ENCODE data around the gene TRIM9.

The TRIM9 gene

DNA sequence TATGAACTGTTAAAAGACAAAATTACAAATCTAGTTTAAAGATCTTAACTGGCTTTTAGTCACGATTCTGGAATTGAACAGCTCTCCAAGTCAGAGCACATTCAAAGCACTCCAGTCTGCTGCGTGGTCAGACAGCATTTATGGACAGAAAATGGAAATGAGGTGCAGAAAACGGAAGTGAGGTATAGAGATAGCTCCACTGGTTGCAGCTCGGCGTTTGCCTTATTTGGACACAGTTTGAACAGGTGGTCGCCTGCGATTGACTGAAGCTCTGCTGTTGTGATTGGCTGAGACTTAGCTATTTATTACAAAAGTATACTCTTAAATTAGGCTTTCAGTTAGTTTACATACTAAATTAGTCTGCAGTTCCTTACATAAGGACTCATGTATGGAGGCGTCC, 28.3 kb downstream of the TRIM9 start:
- ChIA-PET CTCF (no interaction called here), POLR2A (interaction anchor here (0.6 to 1.3 kb wide), 2 partner anchors 28 to 122 kb away, joined by 3 read pairs; partner anchors contain the start of genes PYGL and TRIM9)
- DNase-seq (ENCODE audit: extremely low spot score), result no peak
- TF ChIP-seq ELF4 (IDR thresholded peaks at IDR 0.05) (no peak), FOXK2 (IDR thresholded peaks at IDR 0.05) (no peak), SP1 (IDR thresholded peaks at IDR 0.05) (no peak), FOXM1 (IDR thresholded peaks at IDR 0.05; ENCODE audit: borderline replicate concordance) (no peak), BHLHE40 (IDR thresholded peaks at IDR 0.05; ENCODE audit: borderline replicate concordance) (no peak), CTBP1 (IDR thresholded peaks at IDR 0.05; ENCODE audit: borderline replicate concordance) (no peak), FOXA1 (IDR thresholded peaks at IDR 0.05) (no peak), TARDBP (IDR thresholded peaks at IDR 0.05) (no peak), SUZ12 (IDR thresholded peaks at IDR 0.05) (no peak), NFRKB (IDR thresholded peaks at IDR 0.05) (no peak)

DNA sequence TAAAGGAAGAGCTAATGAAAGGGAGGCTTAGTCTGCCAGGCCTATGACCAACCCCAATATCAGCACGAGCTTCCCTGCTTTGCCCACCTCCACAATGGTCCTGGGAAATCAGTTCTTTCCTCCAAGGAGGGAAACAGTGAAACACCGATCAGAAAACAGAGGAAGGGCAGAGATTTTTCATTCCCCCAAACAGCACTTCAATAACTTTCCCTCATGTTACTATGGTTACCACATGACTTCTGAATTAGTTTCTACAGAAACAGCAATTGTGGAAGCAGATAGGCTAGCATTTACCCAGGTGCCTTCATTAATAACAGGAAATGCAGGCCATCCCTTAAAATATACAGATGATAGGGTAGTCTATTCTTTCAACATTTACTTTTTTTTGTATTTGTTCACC, 35.9 kb downstream of the TRIM9 start:
- ChIA-PET POLR2A (interaction anchor here (0.7 kb wide), 1 partner anchor 34 kb away, joined by 3 read pairs; no protein-coding TSS in a partner anchor), CTCF (no interaction called here)
- DNase-seq (ENCODE audit: extremely low spot score), result no peak
- TF ChIP-seq SUZ12 (IDR thresholded peaks at IDR 0.05) (no peak), FOXM1 (IDR thresholded peaks at IDR 0.05; ENCODE audit: borderline replicate concordance) (no peak), FOXA1 (IDR thresholded peaks at IDR 0.05) (no peak), HDGF (IDR thresholded peaks at IDR 0.05; ENCODE audit: borderline replicate concordance) (no peak), ELF4 (IDR thresholded peaks at IDR 0.05) (no peak)

DNA sequence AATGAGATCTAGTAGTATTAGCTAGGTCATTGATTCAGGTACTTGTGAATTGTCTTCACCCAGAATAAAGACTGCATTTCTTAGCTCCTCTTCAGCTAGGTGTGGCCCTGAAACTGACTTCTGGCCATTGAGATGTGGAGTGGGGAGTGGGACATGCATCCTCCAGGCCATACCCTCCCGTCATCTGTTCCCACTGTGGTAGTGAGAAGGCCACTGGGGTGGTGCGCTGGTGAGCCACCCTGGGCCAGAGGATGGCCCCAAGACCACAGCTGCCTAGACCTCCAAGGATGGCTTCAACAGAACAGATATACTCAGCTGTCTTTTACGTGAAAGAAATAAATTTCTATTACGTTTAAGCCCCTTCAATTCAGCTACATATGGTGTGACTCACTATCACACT, 36.5 kb downstream of the TRIM9 start:
- POLR2A ChIA-PET, result interaction anchor here (0.7 kb wide), 1 partner anchor 35 kb away, joined by 3 read pairs; no protein-coding TSS in a partner anchor
- CTCF ChIA-PET, result no interaction called here
- TF ChIP-seq SUZ12 (IDR thresholded peaks at IDR 0.05) (no peak), FOXK2 (IDR thresholded peaks at IDR 0.05) (no peak), CTBP1 (IDR thresholded peaks at IDR 0.05; ENCODE audit: borderline replicate concordance) (no peak), FOXM1 (IDR thresholded peaks at IDR 0.05; ENCODE audit: borderline replicate concordance) (no peak), LEF1 (IDR thresholded peaks at IDR 0.05; ENCODE audit: borderline replicate concordance) (no peak), FOXA1 (IDR thresholded peaks at IDR 0.05) (no peak), L3MBTL2 (conservative IDR thresholded peaks at IDR 0.05) (no peak), ELF4 (IDR thresholded peaks at IDR 0.05) (no peak), TARDBP (IDR thresholded peaks at IDR 0.05) (no peak), BHLHE40 (IDR thresholded peaks at IDR 0.05; ENCODE audit: borderline replicate concordance) (no peak), ARNT (IDR thresholded peaks at IDR 0.05) (no peak), ZNF384 (IDR thresholded peaks at IDR 0.05) (no peak), HDGF (IDR thresholded peaks at IDR 0.05; ENCODE audit: borderline replicate concordance) (no peak), SP1 (IDR thresholded peaks at IDR 0.05) (no peak), NFRKB (IDR thresholded peaks at IDR 0.05) (no peak)
- TF ChIP-seq, protein P1, sequence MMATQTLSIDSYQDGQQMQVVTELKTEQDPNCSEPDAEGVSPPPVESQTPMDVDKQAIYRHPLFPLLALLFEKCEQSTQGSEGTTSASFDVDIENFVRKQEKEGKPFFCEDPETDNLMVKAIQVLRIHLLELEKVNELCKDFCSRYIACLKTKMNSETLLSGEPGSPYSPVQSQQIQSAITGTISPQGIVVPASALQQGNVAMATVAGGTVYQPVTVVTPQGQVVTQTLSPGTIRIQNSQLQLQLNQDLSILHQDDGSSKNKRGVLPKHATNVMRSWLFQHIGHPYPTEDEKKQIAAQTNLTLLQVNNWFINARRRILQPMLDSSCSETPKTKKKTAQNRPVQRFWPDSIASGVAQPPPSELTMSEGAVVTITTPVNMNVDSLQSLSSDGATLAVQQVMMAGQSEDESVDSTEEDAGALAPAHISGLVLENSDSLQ (IDR thresholded peaks at IDR 0.05), result no peak
- DNase-seq (ENCODE audit: extremely low spot score), result no peak

DNA sequence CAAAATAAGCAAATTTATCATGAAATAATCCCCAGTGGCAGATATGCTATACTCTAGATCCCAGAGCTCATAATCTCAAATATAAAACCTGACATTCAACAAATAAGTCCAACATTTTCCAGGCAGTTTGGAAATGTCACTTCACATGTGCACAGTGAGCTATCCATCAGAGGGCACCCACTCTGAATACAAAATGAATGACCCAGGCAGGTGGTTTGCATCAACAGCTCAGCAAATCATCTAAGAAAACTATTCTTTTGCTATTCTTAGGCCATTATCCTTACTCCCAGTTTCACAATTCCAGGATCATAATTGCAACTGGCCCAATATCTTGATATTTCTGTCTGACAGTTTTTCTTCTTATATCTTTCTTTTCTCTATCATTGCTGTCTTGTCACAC, 38.5 kb downstream of the TRIM9 start:
- TF ChIP-seq LEF1 (IDR thresholded peaks at IDR 0.05; ENCODE audit: borderline replicate concordance) (no peak), NFRKB (IDR thresholded peaks at IDR 0.05) (no peak), TARDBP (IDR thresholded peaks at IDR 0.05) (no peak), FOXK2 (IDR thresholded peaks at IDR 0.05) (no peak), SUZ12 (IDR thresholded peaks at IDR 0.05) (no peak), ARNT (IDR thresholded peaks at IDR 0.05) (no peak), ELF4 (IDR thresholded peaks at IDR 0.05) (no peak)
- TF ChIP-seq, protein P1 (IDR thresholded peaks at IDR 0.05), result no peak
- ChIA-PET CTCF (no interaction called here), POLR2A (interaction anchor here (1.3 kb wide), 1 partner anchor 39 kb away, joined by 5 read pairs; the partner anchor contains the start of gene TRIM9)
- DNase-seq (ENCODE audit: extremely low spot score), result no peak

DNA sequence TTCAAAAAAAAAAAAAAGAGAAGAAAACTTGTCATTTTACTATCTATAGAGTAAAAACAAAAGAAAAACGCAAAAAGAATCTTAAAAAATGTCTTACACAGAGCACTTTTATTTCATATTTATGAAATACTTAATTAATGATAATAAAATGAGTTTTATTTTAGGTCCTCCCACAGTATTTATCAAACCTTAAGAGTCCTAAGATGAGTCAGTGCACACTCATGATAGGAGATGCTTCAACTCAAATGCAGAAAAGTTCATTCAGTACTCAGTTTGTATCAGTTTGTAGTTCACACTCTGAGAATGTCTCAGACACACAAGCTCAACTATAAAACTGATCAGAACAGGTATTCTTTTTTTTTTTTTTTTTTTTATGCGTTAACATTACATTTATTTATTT, 41.7 kb downstream of the TRIM9 start:
- ChIA-PET POLR2A (interaction anchor here (0.6 kb wide), 1 partner anchor 12 kb away, joined by 4 read pairs; no protein-coding TSS in a partner anchor), CTCF (no interaction called here)
- TF ChIP-seq ELF4 (IDR thresholded peaks at IDR 0.05) (no peak), NFRKB (IDR thresholded peaks at IDR 0.05) (no peak), LEF1 (IDR thresholded peaks at IDR 0.05; ENCODE audit: borderline replicate concordance) (no peak), L3MBTL2 (conservative IDR thresholded peaks at IDR 0.05) (no peak), SP1 (IDR thresholded peaks at IDR 0.05) (no peak), FOXA1 (IDR thresholded peaks at IDR 0.05) (no peak), SUZ12 (IDR thresholded peaks at IDR 0.05) (no peak), ARNT (IDR thresholded peaks at IDR 0.05) (no peak), TARDBP (IDR thresholded peaks at IDR 0.05) (no peak), ZNF384 (IDR thresholded peaks at IDR 0.05) (no peak), FOXK2 (IDR thresholded peaks at IDR 0.05) (no peak), HDGF (IDR thresholded peaks at IDR 0.05; ENCODE audit: borderline replicate concordance) (no peak), BHLHE40 (IDR thresholded peaks at IDR 0.05; ENCODE audit: borderline replicate concordance) (no peak), CTBP1 (IDR thresholded peaks at IDR 0.05; ENCODE audit: borderline replicate concordance) (no peak), FOXM1 (IDR thresholded peaks at IDR 0.05; ENCODE audit: borderline replicate concordance) (no peak)
- TF ChIP-seq, protein P1 (IDR thresholded peaks at IDR 0.05), result no peak
- DNase-seq (ENCODE audit: extremely low spot score), result no peak

DNA sequence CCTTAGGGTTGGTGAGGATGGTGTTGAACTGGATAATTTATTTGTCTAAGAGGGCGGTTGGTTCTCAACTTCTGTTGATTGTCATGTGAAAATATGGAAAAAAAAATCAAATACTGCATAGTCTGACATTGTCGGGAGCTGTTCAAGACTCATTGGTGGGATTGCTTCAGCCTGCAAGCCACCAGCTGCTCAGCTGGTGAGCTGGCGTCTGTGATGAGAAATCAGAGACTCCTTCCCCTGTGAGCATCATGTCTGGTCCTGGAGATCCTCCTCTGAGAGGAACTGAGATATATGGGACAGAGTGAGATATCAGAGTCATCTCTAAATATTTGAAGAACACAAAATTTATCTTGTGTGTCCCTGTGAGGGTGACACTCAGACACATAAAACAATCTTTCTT, 49.9 kb downstream of the TRIM9 start:
- ChIA-PET CTCF (no interaction called here), POLR2A (no interaction called here)
- DNase-seq (ENCODE audit: extremely low spot score), result no peak
- TF ChIP-seq SUZ12 (IDR thresholded peaks at IDR 0.05), result no peak
- no peak for TF ChIP-seq ARNT (IDR thresholded peaks at IDR 0.05)
- no peak for TF ChIP-seq CTBP1 (IDR thresholded peaks at IDR 0.05; ENCODE audit: borderline replicate concordance)
- no peak for TF ChIP-seq SP1 (IDR thresholded peaks at IDR 0.05)
- no peak for TF ChIP-seq FOXK2 (IDR thresholded peaks at IDR 0.05)
- TF ChIP-seq L3MBTL2 (conservative IDR thresholded peaks at IDR 0.05), result no peak
- no peak for TF ChIP-seq BHLHE40 (IDR thresholded peaks at IDR 0.05; ENCODE audit: borderline replicate concordance)
- no peak for TF ChIP-seq LEF1 (IDR thresholded peaks at IDR 0.05; ENCODE audit: borderline replicate concordance)
- TF ChIP-seq ZNF384 (IDR thresholded peaks at IDR 0.05), result no peak
- no peak for TF ChIP-seq FOXM1 (IDR thresholded peaks at IDR 0.05; ENCODE audit: borderline replicate concordance)
- TF ChIP-seq NFRKB (IDR thresholded peaks at IDR 0.05), result no peak
- TF ChIP-seq FOXA1 (IDR thresholded peaks at IDR 0.05), result no peak
- no peak for TF ChIP-seq TARDBP (IDR thresholded peaks at IDR 0.05)
- no peak for TF ChIP-seq ELF4 (IDR thresholded peaks at IDR 0.05)
